Measurements from ENCODE around the gene RFX5.

RFX5 gene

DNA sequence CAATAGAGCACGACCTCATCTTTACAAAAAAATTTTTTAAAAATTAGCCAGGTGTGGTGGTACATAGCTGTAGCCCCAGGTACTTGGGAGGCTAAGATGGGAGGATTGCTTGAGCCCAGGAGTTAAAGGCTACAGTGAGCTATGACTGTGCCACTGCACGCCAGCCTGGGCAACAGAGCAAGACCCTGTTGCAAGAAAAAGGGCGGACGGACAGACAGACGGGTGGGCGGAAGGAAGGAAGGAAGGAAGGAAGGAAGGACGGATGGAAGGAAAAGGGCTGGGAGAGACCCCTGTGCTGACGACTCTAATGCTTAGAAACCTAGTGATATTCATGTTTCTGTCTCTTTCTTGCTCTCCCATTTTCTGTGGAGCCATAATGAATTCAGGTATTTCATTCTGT is 34.2 kb downstream of the RFX5 start:
- no peak overlapping the region for H3K4me3 ChIP-seq (ENCODE audit: low read length)
- no peaks in the 10 kb centered on the region for H3K27me3 ChIP-seq (ENCODE audit: control insufficient read depth, insufficient read depth, low read length)
- H3K36me3 ChIP-seq (ENCODE audit: control insufficient read depth, low read depth, low read length), result peaks cover 29% of the 10 kb centered on the region
- no peaks in the 10 kb centered on the region for H3K4me1 ChIP-seq (ENCODE audit: control insufficient read depth, low read depth, low read length)
- no peak overlapping the region for H3K27ac ChIP-seq (ENCODE audit: low read length)
- H3K9ac ChIP-seq (ENCODE audit: low read length), result no peak overlapping the region
- H3K9me3 ChIP-seq (ENCODE audit: control insufficient read depth, low read depth, low read length), result no peaks in the 10 kb centered on the region

GRCh38 chr1:151312411-151312810 is 34.6 kb downstream of the RFX5 start:
- Histone ChIP-seq H3K9ac (ENCODE audit: low read length) (no peak overlapping the region), H3K27me3 (ENCODE audit: control insufficient read depth, insufficient read depth, low read length) (no peaks in the 10 kb centered on the region), H3K4me1 (ENCODE audit: control insufficient read depth, low read depth, low read length) (no peaks in the 10 kb centered on the region), H3K4me3 (ENCODE audit: low read length) (no peak overlapping the region), H3K9me3 (ENCODE audit: control insufficient read depth, low read depth, low read length) (no peaks in the 10 kb centered on the region), H3K36me3 (ENCODE audit: control insufficient read depth, low read depth, low read length) (peaks cover 32% of the 10 kb centered on the region), H3K27ac (ENCODE audit: low read length) (no peak overlapping the region)

DNA sequence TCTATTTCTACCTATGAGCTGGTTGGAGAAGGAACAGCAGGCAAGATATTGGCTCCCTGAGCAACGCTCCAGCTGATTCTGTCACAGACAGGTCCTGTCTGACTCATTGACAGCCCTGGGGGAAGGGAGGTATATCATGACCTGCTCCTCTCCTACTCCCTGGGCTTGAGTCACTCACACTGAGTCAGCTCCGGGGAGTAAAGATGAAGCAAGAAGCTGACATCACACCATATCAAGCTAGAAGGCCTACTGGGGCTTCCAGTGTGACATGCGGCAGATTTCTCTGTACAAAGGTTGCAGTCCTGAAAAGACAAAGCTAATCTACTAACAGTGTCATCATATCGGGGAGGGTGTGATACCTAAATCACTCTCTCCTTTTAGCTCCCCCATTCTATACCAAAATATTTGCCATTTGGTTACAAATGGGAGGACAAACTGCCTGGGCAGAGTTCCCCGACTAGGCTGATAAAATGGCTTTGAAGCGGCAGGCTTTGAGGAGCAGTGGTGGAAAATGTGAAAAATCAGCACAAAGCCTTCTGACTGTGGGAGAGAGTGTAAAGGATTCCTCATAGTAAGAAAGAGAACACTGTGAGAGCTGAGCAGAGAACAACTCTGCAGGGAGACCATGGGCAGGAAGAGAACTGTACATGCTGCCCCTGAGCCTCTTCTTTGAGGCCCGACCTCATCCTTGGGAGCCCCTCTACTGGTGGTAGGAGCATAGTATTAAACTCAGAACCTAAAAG is 35.3 kb downstream of the RFX5 start:
- Histone ChIP-seq H3K27ac (ENCODE audit: low read length) (no peak overlapping the region), H3K4me1 (ENCODE audit: control insufficient read depth, low read depth, low read length) (no peaks in the 10 kb centered on the region), H3K36me3 (ENCODE audit: control insufficient read depth, low read depth, low read length) (peaks cover 38% of the 10 kb centered on the region), H3K9me3 (ENCODE audit: control insufficient read depth, low read depth, low read length) (no peaks in the 10 kb centered on the region), H3K27me3 (ENCODE audit: control insufficient read depth, insufficient read depth, low read length) (no peaks in the 10 kb centered on the region), H3K9ac (ENCODE audit: low read length) (no peak overlapping the region), H3K4me3 (ENCODE audit: low read length) (no peak overlapping the region)

DNA sequence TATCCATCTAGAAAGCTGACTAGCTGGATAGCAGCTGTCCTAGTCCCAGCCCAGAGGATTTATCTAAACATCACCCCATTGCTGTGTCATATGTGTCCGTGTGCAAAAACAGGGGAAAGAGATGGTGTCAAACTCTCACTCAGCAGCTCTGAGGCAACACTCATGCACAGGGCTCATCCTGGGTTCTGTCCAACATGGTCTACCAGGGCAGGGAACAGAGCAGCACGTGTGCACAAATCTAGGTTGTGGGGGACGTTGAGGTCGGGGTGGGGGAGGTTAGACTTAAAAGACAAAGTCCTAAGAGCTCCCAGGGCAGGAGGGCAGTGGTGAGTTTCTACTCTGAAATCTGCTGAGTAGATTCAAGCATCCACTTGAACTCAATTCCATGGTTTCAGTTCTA is 36.0 kb downstream of the RFX5 start:
- Histone ChIP-seq H3K4me1 (ENCODE audit: control insufficient read depth, low read depth, low read length) (no peaks in the 10 kb centered on the region), H3K36me3 (ENCODE audit: control insufficient read depth, low read depth, low read length) (peaks cover 45% of the 10 kb centered on the region), H3K27ac (ENCODE audit: low read length) (no peak overlapping the region), H3K9me3 (ENCODE audit: control insufficient read depth, low read depth, low read length) (no peaks in the 10 kb centered on the region), H3K9ac (ENCODE audit: low read length) (no peak overlapping the region), H3K4me3 (ENCODE audit: low read length) (no peak overlapping the region), H3K27me3 (ENCODE audit: control insufficient read depth, insufficient read depth, low read length) (no peaks in the 10 kb centered on the region)

GRCh38 chr1:151309811-151310323 is 37.2 kb downstream of the RFX5 start:
- no peak overlapping the region for H3K27ac ChIP-seq (ENCODE audit: low read length)
- no peaks in the 10 kb centered on the region for H3K9me3 ChIP-seq (ENCODE audit: control insufficient read depth, low read depth, low read length)
- no peak overlapping the region for H3K4me3 ChIP-seq (ENCODE audit: low read length)
- peaks cover 49% of the 10 kb centered on the region for H3K36me3 ChIP-seq (ENCODE audit: control insufficient read depth, low read depth, low read length)
- H3K4me1 ChIP-seq (ENCODE audit: control insufficient read depth, low read depth, low read length), result no peaks in the 10 kb centered on the region
- H3K27me3 ChIP-seq (ENCODE audit: control insufficient read depth, insufficient read depth, low read length), result no peaks in the 10 kb centered on the region
- H3K9ac ChIP-seq (ENCODE audit: low read length), result no peak overlapping the region

DNA sequence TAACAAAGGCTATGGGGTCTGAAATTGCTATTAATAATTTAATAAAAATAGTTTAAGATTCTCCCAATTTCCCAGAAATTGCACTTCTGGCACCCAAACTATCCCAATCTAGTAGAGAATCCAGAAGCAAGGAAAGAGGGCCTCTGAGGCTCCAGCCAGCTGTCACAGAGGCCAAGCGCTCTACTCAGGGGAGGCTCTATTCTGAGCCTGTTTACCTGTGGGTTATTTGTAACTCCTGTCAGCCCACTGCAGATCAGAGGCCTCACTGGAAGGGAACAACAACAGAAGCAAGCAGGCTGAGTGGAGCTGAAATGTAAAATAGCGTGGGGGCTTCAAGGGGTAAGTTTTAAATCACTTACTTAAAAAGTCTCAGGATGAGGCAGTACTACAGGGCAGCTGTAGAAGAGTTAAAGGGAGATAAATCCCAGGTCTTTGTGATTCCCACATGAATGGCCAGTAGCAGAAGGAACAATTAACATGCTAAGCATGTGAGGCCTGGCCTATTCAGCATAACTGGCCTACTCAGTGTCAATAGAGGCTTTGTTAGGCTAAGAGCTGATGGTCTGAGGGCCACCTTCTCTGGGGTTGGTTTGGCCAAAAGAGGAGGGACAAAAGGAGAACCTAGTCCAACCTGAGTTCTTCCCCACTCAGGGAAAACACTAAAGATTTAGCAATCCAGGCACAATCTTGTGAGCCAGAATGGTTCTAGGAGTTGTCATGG is 52.1 kb downstream of the RFX5 start:
- peaks cover 51% of the 10 kb centered on the region for H3K36me3 ChIP-seq (ENCODE audit: control insufficient read depth, low read depth, low read length)

DNA sequence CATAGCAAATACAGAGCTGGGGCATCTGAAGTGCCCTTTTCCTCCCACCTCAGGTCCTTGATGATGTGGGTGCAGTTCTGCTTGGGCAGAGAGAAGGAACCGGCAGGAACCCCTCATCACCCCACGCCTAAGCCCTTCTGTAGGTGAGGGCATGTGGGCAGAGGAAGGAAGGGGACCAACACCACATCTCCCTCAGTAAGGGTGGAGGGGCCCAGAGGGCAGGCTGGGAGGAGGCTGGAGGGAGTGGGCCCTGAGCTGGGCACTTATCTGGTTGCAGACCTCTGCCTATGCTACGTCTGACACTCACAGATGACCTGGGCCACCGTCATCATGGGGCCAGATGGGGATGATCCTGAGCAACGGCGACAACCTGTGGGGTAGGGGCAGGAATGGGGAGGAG is 54.0 kb downstream of the RFX5 start:
- Histone ChIP-seq H3K9me3 (ENCODE audit: control insufficient read depth, low read depth, low read length) (no peaks in the 10 kb centered on the region), H3K4me3 (ENCODE audit: low read length) (no peak overlapping the region), H3K36me3 (ENCODE audit: control insufficient read depth, low read depth, low read length) (peaks cover 55% of the 10 kb centered on the region), H3K27me3 (ENCODE audit: control insufficient read depth, insufficient read depth, low read length) (no peaks in the 10 kb centered on the region), H3K4me1 (ENCODE audit: control insufficient read depth, low read depth, low read length) (peaks cover 25% of the 10 kb centered on the region), H3K9ac (ENCODE audit: low read length) (no peak overlapping the region), H3K27ac (ENCODE audit: low read length) (no peak overlapping the region)

More for the DNA sequence above, 52.1 kb downstream of the RFX5 start:
- H3K9me3 ChIP-seq (ENCODE audit: control insufficient read depth, low read depth, low read length), result no peaks in the 10 kb centered on the region
- peak overlapping the region; percentile 14 for H3K27ac ChIP-seq (ENCODE audit: low read length)
- H3K4me1 ChIP-seq (ENCODE audit: control insufficient read depth, low read depth, low read length), result peaks cover 25% of the 10 kb centered on the region
- peak overlapping the region; percentile 8 for H3K9ac ChIP-seq (ENCODE audit: low read length)
- no peaks in the 10 kb centered on the region for H3K27me3 ChIP-seq (ENCODE audit: control insufficient read depth, insufficient read depth, low read length)
- H3K4me3 ChIP-seq (ENCODE audit: low read length), result peak overlapping the region; percentile 2

- Histone ChIP-seq H3K9ac (ENCODE audit: low read length) (no peak overlapping the region), H3K9me3 (ENCODE audit: control insufficient read depth, low read depth, low read length) (no peaks in the 10 kb centered on the region), H3K4me1 (ENCODE audit: control insufficient read depth, low read depth, low read length) (peaks cover 25% of the 10 kb centered on the region), H3K36me3 (ENCODE audit: control insufficient read depth, low read depth, low read length) (peaks cover 57% of the 10 kb centered on the region), H3K4me3 (ENCODE audit: low read length) (no peak overlapping the region), H3K27ac (ENCODE audit: low read length) (no peak overlapping the region), H3K27me3 (ENCODE audit: control insufficient read depth, insufficient read depth, low read length) (no peaks in the 10 kb centered on the region)
Measured at GRCh38 chr1:151292207-151293030, 54.6 kb downstream of the RFX5 start.

GRCh38 chr1:151290709-151291303 is 56.2 kb downstream of the RFX5 start:
- H3K9me3 ChIP-seq (ENCODE audit: control insufficient read depth, low read depth, low read length), result no peaks in the 10 kb centered on the region
- H3K4me3 ChIP-seq (ENCODE audit: low read length), result no peak overlapping the region
- peaks cover 25% of the 10 kb centered on the region for H3K4me1 ChIP-seq (ENCODE audit: control insufficient read depth, low read depth, low read length)
- H3K36me3 ChIP-seq (ENCODE audit: control insufficient read depth, low read depth, low read length), result peaks cover 69% of the 10 kb centered on the region
- H3K27me3 ChIP-seq (ENCODE audit: control insufficient read depth, insufficient read depth, low read length), result no peaks in the 10 kb centered on the region
- H3K27ac ChIP-seq (ENCODE audit: low read length), result no peak overlapping the region
- H3K9ac ChIP-seq (ENCODE audit: low read length), result no peak overlapping the region
